KOPT-K1 (cell line): Measurements from ENCODE around the gene IL17RE.
"Not testable (repeated sequence)": the region's sequence is repeated elsewhere in the genome, so short reads cannot be mapped to it uniquely, and the experiment has no call there.

Source experiments
- H3K27ac ChIP-seq: fragments of 200-600 bp; sonication (generic); 2 replicates; pipeline ENCODE4 v1.5.1; 2016; ENCODE audit warnings: antibody characterized with exemption, mild to moderate bottlenecking, low read depth, low read length; ENCODE audit not compliant: poor library complexity, severe bottlenecking
- H3K36me3 ChIP-seq: fragments of 200-600 bp; sonication (generic); 2 replicates; pipeline ENCODE4 v1.5.1; 2017; ENCODE audit warnings: antibody characterized with exemption, mild to moderate bottlenecking, low read length, moderate library complexity; ENCODE audit not compliant: insufficient read depth
- H3K9me3 ChIP-seq: fragments of 200-600 bp; sonication (generic); 2 replicates; pipeline ENCODE4 v1.5.1; 2017; ENCODE audit warnings: antibody characterized with exemption, low read length, mild to moderate bottlenecking; ENCODE audit not compliant: insufficient read depth, poor library complexity, severe bottlenecking

The IL17RE gene

DNA sequence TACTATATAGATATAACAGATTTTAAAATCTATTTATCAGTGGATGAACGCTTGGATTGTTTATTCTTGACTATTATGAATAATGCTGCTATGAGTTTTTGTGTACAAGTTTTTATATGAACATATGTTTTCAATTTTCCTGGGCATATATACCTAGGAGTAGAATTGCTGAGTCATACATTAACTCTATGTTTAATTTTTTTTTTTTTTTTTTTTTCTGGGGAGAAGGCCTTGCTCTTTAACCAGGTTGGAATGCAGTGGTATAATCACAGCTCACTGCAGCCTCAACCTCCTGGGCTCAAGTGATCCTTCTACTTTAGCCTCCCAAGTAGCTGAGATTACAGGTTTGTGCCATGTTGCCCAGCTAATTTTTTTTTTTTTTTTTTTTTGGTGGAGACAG, 31.7 kb upstream of the IL17RE start:
- Histone ChIP-seq H3K36me3 (no peaks in the 10 kb centered on the region), H3K9me3 (no peaks in the 10 kb centered on the region), H3K27ac (no peak overlapping the region)

GRCh38 chr3:9872067-9872466, 30.6 kb upstream of the IL17RE start:
- not testable (repeated sequence) for H3K27ac ChIP-seq, H3K36me3 ChIP-seq, H3K9me3 ChIP-seq

DNA sequence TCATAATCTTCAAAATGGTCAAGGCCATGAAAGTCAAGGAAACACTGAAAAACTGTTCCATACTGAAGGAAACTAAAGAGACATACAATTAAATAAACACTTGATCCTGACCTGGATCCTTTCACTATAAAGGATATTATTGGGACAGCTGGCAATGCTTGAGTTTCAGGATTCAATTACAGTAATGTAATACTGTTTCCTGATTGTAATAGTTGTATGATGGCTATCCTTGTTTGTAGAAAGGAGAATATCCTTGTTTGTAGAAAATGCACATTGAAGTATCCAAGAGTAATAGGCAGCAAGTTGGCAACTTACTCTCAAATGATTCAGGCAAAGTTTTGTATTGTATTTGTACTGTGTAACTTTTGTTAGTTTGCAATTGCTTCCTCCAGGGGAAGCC, 27.2 kb upstream of the IL17RE start:
- H3K9me3 ChIP-seq, result no peaks in the 10 kb centered on the region
- no peaks in the 10 kb centered on the region for H3K36me3 ChIP-seq
- no peak overlapping the region for H3K27ac ChIP-seq

DNA sequence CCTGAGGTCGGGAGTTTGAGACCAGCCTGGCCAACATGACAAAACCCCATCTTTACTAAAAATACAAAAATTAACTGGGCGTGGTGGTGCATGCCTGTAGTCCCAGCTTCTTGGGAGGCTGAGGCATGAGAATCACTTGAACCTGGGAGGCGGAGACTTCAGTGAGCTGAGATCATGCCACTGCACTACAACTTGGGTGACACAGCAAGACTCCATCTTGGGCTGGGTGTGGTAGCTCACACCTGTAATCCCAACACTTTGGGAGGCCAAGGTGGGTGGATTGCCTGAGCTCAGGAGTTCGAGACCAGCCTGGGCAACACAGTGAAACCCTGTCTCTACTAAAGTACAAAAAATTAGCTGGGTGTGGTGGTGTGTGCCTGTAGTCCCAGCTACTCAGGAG, 26.4 kb upstream of the IL17RE start:
- not testable (repeated sequence) for H3K36me3 ChIP-seq, H3K27ac ChIP-seq, H3K9me3 ChIP-seq

DNA sequence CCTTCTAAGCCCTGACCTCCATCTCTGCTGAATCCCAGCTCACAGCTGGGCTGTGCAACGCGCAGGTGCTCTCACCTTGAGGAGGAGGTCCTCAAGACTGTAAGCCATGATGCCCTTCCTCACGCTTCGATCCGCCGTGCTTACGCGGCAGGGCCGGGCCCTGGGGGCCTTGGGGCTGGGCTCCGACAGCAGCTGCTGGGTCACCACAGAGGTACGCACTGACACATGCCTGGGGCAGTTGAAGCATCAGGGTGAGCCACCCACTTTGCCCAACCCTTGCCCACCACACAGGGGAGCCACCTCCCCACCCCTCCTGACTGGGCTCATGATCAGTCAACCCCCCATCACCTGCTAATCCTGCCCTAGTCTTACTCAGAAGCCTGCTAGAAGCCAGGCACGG, 25.7 kb upstream of the IL17RE start:
- no peaks in the 10 kb centered on the region for H3K36me3 ChIP-seq
- H3K9me3 ChIP-seq, result no peaks in the 10 kb centered on the region
- H3K27ac ChIP-seq, result no peak overlapping the region

DNA sequence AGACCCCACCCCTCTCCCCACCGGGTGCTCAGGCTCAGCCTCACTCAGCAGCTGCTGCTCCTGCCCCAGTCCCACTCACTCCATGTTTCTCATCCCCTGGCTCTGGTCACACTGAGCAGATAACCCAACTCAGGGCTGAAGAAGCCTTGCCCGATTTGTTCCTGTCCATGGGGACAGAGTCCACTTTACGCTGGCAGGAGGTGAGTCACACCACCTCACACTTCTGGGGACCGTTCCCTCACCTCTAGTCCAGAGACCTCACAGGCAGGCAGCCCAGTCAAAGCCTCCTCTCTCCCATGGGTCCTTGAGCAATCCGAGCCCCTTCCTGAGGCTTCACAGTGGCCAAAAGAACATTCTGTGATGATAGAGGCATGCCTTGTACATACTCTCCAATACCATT, 23.9 kb upstream of the IL17RE start:
- H3K9me3 ChIP-seq, result no peaks in the 10 kb centered on the region
- no peaks in the 10 kb centered on the region for H3K36me3 ChIP-seq
- no peak overlapping the region for H3K27ac ChIP-seq

GRCh38 chr3:9879830-9880549, 22.7 kb upstream of the IL17RE start, which contains the start of gene CIDEC:
TSS of gene CIDEC (minus strand) at chr3:9880253. CDS start at chr3:9878486, 1,767 bp downstream.
- Histone ChIP-seq H3K27ac (no peak within 1 kb of the TSS), H3K36me3 (no peaks in the 10 kb centered on the region), H3K9me3 (no peaks in the 10 kb centered on the region)

DNA sequence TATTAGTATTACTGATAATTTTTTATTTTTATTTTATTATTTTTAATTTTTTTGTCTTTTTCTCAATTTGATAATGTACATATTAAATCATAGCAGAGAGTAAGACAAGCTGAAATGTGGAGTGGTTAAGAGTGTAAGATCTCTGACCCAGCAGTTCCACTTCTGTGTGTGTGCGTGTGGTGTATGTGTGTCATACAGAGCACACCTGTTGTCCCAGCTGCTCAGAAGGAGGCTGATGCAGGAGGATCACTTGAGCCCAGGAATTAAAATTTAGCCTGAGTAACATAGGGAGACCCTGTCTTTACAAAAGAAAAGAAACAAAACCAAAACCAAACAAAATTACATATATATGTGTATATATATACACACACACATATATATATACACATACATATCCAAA, 21.2 kb upstream of the IL17RE start:
- no peaks in the 10 kb centered on the region for H3K9me3 ChIP-seq
- H3K36me3 ChIP-seq, result no peaks in the 10 kb centered on the region
- H3K27ac ChIP-seq, result no peak overlapping the region

DNA sequence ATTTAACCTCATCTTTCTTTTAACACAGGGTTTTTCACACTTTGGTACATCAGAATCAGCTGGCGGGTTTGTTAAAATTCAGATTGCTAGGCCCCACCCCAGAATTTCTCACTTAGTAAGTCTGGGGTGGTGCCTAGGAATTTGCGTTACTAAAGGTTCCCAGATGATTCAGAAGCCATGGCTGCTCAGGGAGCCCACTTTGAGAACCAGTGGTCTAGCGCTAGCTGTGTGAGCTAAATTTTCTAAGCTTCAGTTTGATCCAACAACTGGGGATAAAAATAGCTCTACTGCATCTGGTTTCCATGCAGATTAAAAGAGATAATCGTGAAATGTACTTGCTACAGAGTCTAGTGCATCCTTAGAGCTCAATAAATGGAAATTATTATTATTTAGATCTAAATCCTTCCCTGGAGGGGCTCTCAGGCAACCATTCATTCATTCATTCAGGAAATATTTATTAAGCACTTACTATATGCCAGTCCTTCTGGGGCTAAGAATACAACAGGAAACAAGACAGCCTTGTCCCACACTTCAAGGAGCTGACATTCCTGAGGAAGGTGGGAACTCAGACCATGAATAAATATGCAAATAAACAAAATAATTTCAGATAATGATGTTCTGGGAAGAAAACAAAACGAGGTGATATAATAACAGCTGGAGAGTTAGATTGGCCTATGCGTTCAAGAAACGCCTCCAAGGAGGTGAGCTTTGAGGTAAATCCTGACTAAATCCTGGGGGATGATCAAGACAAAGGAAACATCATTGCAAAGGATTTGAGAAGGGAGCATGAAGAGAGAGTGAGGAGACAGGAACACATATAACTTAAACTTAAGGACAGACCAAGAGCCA, 18.7 kb upstream of the IL17RE start:
- H3K9me3 ChIP-seq, result no peaks in the 10 kb centered on the region
- H3K27ac ChIP-seq, result no peak overlapping the region
- no peaks in the 10 kb centered on the region for H3K36me3 ChIP-seq

- Histone ChIP-seq H3K27ac (no peak overlapping the region), H3K9me3 (no peaks in the 10 kb centered on the region)
Measured at GRCh38 chr3:9884555-9885165, 18.0 kb upstream of the IL17RE start.

GRCh38 chr3:9886328-9886727, 16.3 kb upstream of the IL17RE start:
- H3K27ac ChIP-seq, result no peak overlapping the region
- no peaks in the 10 kb centered on the region for H3K9me3 ChIP-seq
- no peaks in the 10 kb centered on the region for H3K36me3 ChIP-seq

More at GRCh38 chr3:9884555-9885165, 18.0 kb upstream of the IL17RE start:
- no peaks in the 10 kb centered on the region for H3K36me3 ChIP-seq

GRCh38 chr3:9887480-9887879, 15.2 kb upstream of the IL17RE start:
- Histone ChIP-seq H3K9me3 (no peaks in the 10 kb centered on the region), H3K36me3 (peaks cover 4% of the 10 kb centered on the region), H3K27ac (no peak overlapping the region)

DNA sequence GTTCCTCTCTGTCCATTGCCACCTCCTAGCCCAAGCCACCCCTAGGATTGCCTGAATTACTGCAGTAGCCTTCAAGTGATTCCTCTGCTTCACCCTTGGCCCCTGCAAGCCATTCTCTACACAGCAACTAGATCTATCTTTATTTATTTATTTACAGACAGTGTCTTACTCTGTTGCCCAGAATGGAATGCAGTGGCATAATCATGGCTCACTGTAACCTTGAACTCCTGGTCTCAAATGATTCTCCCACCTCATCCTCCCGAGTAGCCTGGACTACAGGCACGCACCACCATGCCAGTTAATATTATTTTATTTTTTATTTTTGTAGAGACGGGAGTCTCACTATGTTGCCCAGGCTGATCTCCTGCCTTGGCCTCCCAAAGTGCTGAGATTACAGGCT, 14.1 kb upstream of the IL17RE start:
- H3K36me3 ChIP-seq, result peaks cover 14% of the 10 kb centered on the region
- no peaks in the 10 kb centered on the region for H3K9me3 ChIP-seq
- no peak overlapping the region for H3K27ac ChIP-seq

DNA sequence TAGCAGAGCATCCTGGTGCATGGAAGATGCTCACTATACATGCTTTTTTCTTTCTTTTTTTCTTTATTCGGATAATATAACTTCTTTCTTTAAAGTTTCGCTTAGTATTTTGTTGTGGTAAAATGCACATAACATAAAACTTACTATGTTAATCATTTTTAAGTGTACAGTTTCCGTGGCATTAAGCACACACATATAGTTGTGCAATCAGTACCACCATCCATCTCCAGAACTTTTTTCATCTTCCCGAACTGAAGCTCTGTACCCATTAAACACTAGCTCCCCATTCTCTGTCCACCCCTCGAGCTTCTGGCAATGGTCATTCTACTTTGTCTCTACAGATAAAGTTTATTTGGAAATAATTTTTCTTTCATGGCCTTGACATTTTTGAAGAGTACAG, 13.2 kb upstream of the IL17RE start:
- Histone ChIP-seq H3K27ac (no peak overlapping the region), H3K36me3 (peaks cover 23% of the 10 kb centered on the region), H3K9me3 (no peaks in the 10 kb centered on the region)

DNA sequence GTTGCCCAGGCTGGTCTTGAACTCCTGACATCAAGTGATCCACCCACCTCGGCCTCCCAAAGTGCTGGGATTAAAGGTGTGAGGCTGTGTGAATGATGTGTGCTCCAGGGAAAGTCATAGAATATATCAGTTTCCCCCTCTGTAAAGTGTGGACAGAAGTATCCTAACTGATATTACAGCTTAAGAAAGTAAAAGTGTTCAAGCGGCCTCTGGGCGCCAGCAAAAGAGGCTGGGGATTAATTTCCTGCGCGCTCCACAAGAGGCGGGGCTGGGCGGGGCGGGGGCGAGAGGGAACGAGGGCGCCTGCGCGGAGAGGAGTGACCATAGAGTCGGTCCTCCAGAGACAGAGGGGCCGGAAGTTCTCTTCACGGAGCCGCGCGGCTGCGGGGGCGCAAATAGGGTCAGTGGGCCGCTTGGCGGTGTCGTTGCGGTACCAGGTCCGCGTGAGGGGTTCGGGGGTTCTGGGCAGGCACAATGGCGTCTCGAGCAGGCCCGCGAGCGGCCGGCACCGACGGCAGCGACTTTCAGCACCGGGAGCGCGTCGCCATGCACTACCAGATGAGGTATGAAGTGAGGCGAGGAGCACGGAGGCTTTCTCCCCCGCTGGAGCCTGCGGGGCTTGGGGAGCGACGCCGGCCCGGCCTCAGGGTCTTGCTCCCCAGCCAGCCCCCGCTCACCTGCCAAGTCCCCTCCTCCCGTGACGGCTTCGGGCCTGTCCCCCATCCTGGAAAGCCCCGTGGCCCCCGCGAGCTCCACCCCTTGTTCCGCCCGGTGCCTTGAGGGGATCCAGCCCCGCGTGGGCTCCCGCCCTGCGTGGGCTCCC, 12.2 kb upstream of the IL17RE start, which contains the start of gene JAGN1:
JAGN1 (plus strand) TSS at position 362 of the 823 bp plus-strand sequence; CDS start at position 475, 113 bp downstream.
- peaks cover 31% of the 10 kb centered on the region for H3K36me3 ChIP-seq
- H3K9me3 ChIP-seq, result no peaks in the 10 kb centered on the region
- peak within 1 kb of the TSS; percentile 91 for H3K27ac ChIP-seq
